Natural killer cell (primary cell): ENCODE results near the gene YARS1. TPM values are rescaled to one million over a fixed set of nuclear protein-coding genes. Genes with fewer than 3 reads are reported as not detected.

ENCODE experiments used
- ATAC-seq, 3 donors: fragments of 150-1000 bp in 2 of 3; fragments of 200-7000 bp in 1 of 3; cut with Tn5 transposase; 1 replicate in 1 of 3; 2 replicates in 2 of 3; pipeline ENCODE4 v1.10.0; 2021; ENCODE audit warnings: mild to moderate bottlenecking in 2 of 3, moderate library complexity in 2 of 3
- DNase-seq, 2 donors: peaks; one replicate each; pipeline versions ENCODE4 v3.0.0 to v3.0.0-alpha.2; 2013 to 2021; ENCODE audit warnings: mixed read lengths in 1 of 2
- H3K27ac ChIP-seq: one replicate; pipeline ENCODE4 v1.5.1; 2013; ENCODE audit warnings: mild to moderate bottlenecking, low read length
- H3K27me3 ChIP-seq: one replicate; pipeline ENCODE4 v1.6.1; 2013; ENCODE audit warnings: low read length; ENCODE audit not compliant: control insufficient read depth, insufficient read depth
- H3K36me3 ChIP-seq: one replicate; pipeline ENCODE4 v1.6.1; 2013; ENCODE audit warnings: low read length; ENCODE audit not compliant: control insufficient read depth, insufficient read depth
- H3K4me1 ChIP-seq: one replicate; pipeline ENCODE4 v1.6.1; 2013; ENCODE audit warnings: low read length; ENCODE audit not compliant: control insufficient read depth, insufficient read depth
- H3K4me3 ChIP-seq: one replicate; pipeline ENCODE4 v1.5.1; 2013; ENCODE audit warnings: low read length
- H3K9me3 ChIP-seq: one replicate; pipeline ENCODE4 v1.6.1; 2013; ENCODE audit warnings: low read length; ENCODE audit not compliant: control insufficient read depth, insufficient read depth
- H3K27ac Mint-ChIP-seq, 2 donors: one replicate each; pipeline ENCODE4 v1.8.0; 2022; ENCODE audit warnings: mild to moderate bottlenecking in 2 of 2, mixed read lengths in 2 of 2, moderate library complexity in 1 of 2
- H3K27me3 Mint-ChIP-seq, 2 donors: one replicate each; pipeline ENCODE4 v1.8.0; 2022; ENCODE audit warnings: low read depth in 2 of 2, mixed read lengths in 2 of 2
- H3K36me3 Mint-ChIP-seq: one replicate; pipeline ENCODE4 v1.8.0; 2022; ENCODE audit warnings: mixed read lengths
- H3K4me1 Mint-ChIP-seq, 2 donors: one replicate each; pipeline ENCODE4 v1.8.0; 2022; ENCODE audit warnings: mixed read lengths in 2 of 2
- H3K4me3 Mint-ChIP-seq: one replicate; pipeline ENCODE4 v1.8.0; 2022; ENCODE audit warnings: mild to moderate bottlenecking, moderate library complexity, mixed read lengths
- H3K9me3 Mint-ChIP-seq, 2 donors: one replicate each; pipeline ENCODE4 v1.8.0; 2022; ENCODE audit warnings: mixed read lengths in 2 of 2
- WGBS: methylation state at CpG from one replicate; pipeline ENCODE4 v1.1.7; 2013; ENCODE audit warnings: missing lambda C conversion rate; ENCODE audit not compliant: insufficient coverage; 5-methylcytosine and 5-hydroxymethylcytosine counted together
- intact Hi-C: fragments of 100-400 bp; cut with micrococcal nuclease; formaldehyde crosslinking; loops from one replicate; pipeline ENCODE4 v1.14.2; 2022
- total RNA-seq, 4 donors: library from RNA; stranded (reverse); fragments of 120-200 nt in 1 of 4; gene quantifications; one replicate each; pipeline versions ENCODE4 v1.2.3 to v1.2.4, GENCODE V29; 2013 to 2022
- TF ChIP-seq, protein P1 (sequence below): fragments of 200-600 bp; IDR thresholded peaks from one replicate; pipeline ENCODE4 v1.8.0; 2022; ENCODE audit warnings: antibody characterized with exemption

The YARS1 gene
- total RNA-seq, 3 donors from 2014 or later (not counting 1 experiment from before 2014, with no cell fraction given) = 163 to 223 (median 197) TPM

DNA sequence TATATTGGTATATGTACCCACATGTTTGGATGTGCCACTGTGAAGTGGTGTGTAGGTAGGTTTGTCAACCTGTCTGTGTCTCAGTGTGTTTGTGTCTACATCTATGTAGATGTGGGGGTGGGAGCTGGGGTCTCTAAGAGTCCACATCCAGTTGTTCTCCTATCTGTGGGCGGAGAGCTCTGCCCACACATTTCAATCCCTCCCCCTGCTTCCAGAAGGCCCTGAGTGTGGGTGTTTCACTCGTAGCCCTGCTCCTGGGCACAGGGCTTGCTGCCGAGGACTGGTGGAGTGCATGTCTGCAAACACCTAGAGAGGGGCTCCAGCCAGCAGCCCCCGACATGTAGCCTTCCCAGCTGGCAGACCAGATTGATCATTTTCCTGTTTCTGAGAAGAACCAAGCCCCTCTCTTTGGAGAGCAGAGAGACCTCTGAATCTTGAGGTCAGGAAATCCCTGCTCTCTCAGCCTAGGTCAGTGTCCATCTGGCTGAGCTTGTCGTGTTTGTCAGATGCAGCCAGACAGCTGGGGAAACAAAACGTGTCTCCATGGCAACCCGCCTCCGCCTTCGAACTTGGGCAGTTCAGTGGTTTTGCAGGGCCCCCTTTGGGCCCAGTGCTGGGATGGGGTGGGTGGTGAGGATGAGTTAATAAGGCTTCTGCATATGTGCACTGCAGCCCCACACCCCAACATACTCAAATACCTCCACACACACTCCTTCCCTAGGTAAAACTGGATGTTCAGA, 83.4 kb downstream of the YARS1 start:
- H3K9me3 Mint-ChIP-seq = no peaks in the 10 kb centered on the region
- WGBS = 67% methylated on average over 9 of the region's 9 CpGs
- TF ChIP-seq, protein P1, sequence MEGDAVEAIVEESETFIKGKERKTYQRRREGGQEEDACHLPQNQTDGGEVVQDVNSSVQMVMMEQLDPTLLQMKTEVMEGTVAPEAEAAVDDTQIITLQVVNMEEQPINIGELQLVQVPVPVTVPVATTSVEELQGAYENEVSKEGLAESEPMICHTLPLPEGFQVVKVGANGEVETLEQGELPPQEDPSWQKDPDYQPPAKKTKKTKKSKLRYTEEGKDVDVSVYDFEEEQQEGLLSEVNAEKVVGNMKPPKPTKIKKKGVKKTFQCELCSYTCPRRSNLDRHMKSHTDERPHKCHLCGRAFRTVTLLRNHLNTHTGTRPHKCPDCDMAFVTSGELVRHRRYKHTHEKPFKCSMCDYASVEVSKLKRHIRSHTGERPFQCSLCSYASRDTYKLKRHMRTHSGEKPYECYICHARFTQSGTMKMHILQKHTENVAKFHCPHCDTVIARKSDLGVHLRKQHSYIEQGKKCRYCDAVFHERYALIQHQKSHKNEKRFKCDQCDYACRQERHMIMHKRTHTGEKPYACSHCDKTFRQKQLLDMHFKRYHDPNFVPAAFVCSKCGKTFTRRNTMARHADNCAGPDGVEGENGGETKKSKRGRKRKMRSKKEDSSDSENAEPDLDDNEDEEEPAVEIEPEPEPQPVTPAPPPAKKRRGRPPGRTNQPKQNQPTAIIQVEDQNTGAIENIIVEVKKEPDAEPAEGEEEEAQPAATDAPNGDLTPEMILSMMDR = no peak
- Histone ChIP-seq H3K27me3 (no peaks in the 10 kb centered on the region), H3K9me3 (no peaks in the 10 kb centered on the region), H3K4me3 (no peak overlapping the region), H3K27ac (no peak overlapping the region), H3K36me3 (no peaks in the 10 kb centered on the region), H3K4me1 (peaks cover 5% of the 10 kb centered on the region)
- DNase-seq = no peak
- no peak overlapping the region for H3K27ac Mint-ChIP-seq
- peaks cover 8 to 11% of the 10 kb centered on the region in 2 donors for H3K4me1 Mint-ChIP-seq
- no peak overlapping the region for H3K4me3 Mint-ChIP-seq
- intact Hi-C loops = no loop called here
- ATAC-seq = no peak
- no peaks in the 10 kb centered on the region for H3K27me3 Mint-ChIP-seq
- H3K36me3 Mint-ChIP-seq = no peaks in the 10 kb centered on the region

DNA sequence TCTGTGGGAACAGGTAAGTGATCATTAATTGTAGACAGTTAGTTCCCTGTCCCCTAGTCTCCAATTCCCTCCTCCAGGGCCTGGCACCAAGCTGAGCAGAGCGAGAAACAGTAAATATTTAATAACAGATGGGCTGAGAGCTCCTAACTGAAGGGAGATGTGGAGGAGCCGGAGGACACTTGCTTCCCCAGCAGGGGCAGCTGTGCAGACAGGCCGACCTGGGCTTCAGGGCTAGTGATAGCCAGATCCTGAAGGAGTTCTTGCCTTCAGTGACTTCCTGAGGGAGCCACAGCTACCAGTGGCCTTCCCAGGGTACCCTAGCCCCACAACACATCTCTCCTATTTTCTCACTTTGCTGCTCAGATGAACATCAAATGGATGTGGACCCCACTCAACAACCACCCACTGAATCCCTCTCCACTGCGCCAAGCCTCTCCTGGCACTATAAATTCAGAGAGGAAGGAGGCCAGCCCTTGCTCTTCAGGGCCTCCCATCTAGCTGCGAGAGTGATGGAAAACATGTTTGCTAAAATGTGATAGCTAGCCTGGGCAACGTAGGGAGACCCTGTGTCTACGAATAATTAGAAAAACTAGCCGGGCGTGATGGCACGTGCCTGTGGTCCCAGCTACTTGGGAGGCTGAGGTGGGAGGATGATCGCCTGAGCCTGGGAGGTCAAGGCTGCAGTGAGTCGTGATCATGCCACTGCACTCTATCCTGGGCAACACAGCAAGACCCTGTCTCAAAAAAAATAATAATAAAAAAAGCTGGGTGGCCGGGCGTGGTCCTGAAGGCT, 87.7 kb downstream of the YARS1 start:
- Mint-ChIP-seq H3K36me3 (no peaks in the 10 kb centered on the region), H3K27me3 (no peaks in the 10 kb centered on the region), H3K9me3 (no peaks in the 10 kb centered on the region), H3K4me1 (peaks cover 8 to 24% of the 10 kb centered on the region in 2 donors), H3K4me3 (no peak overlapping the region), H3K27ac (no peak overlapping the region)
- TF ChIP-seq, protein P1 = no peak
- no peaks in the 10 kb centered on the region for H3K27me3 ChIP-seq
- ATAC-seq (no peak), DNase-seq (no peak)
- peaks cover 5% of the 10 kb centered on the region for H3K4me1 ChIP-seq
- H3K9me3 ChIP-seq = no peaks in the 10 kb centered on the region
- 84% methylated on average over 13 of the region's 14 CpGs for WGBS
- H3K36me3 ChIP-seq = no peaks in the 10 kb centered on the region
- intact Hi-C loops = no loop called here
- no peak overlapping the region for H3K27ac ChIP-seq
- no peak overlapping the region for H3K4me3 ChIP-seq

DNA sequence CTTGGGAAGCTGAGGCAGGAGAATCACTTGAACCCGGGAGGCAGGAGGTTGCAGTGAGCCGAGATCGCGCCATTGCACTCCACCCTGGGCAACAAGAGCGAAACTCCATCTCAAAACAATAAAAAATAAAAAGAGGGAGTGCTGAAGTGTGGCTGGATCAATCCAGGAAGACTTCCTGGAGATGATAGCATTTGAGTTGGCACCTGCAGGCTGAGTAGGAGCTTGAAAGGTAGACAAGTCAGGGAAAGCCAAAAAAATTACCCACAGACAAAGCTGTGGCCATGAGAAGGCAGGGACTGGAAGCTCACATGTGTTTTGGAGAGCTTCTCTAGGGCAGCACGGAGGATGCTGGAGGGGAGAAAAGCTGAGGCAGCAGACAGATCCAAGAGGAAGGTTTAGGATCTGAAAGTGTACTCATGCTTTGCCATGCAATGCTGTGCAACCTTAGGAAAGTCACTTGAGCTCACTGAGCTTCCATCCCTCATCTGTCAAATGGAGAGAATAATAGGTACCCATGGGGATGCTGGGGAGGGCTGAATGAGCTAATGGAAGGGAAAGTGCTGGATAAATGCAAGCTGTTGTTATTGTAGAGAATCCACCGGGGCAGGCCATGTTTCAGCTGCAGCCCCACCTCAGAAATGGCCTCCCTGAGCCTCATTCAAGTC, 88.6 kb downstream of the YARS1 start:
- WGBS = 95% methylated on average over 4 of the region's 7 CpGs
- Histone ChIP-seq H3K27me3 (no peaks in the 10 kb centered on the region), H3K4me3 (no peak overlapping the region), H3K4me1 (peaks cover 5% of the 10 kb centered on the region), H3K27ac (no peak overlapping the region), H3K36me3 (no peaks in the 10 kb centered on the region), H3K9me3 (no peaks in the 10 kb centered on the region)
- Mint-ChIP-seq H3K27ac (no peak overlapping the region), H3K4me3 (no peak overlapping the region), H3K4me1 (peaks cover 8 to 25% of the 10 kb centered on the region in 2 donors), H3K27me3 (no peaks in the 10 kb centered on the region), H3K9me3 (no peaks in the 10 kb centered on the region), H3K36me3 (no peaks in the 10 kb centered on the region)
- TF ChIP-seq, protein P1 = no peak
- intact Hi-C loops = no loop called here
- ATAC-seq (no peak), DNase-seq (no peak)
